A673 (cell line): ENCODE results near the gene CCT3.

Experiments used
- EZH2 ChIP-seq: fragments of 200-600 bp; sonication (generic); IDR thresholded peaks from 2 replicates; pipeline ENCODE4 v1.6.1; 2017; ENCODE audit warnings: borderline replicate concordance, low read depth, mild to moderate bottlenecking, mixed read lengths, antibody characterized with exemption, low read length; ENCODE audit not compliant: poor library complexity, severe bottlenecking
- TF ChIP-seq, protein P1 (sequence below): fragments of 300-800, 200-600 bp; sonication (generic); conservative IDR thresholded peaks from 2 replicates; pipeline ENCODE4 v1.5.1; 2017; ENCODE audit warnings: low read depth, mild to moderate bottlenecking, antibody characterized with exemption, low read length, moderate library complexity, mixed read lengths

DNA sequence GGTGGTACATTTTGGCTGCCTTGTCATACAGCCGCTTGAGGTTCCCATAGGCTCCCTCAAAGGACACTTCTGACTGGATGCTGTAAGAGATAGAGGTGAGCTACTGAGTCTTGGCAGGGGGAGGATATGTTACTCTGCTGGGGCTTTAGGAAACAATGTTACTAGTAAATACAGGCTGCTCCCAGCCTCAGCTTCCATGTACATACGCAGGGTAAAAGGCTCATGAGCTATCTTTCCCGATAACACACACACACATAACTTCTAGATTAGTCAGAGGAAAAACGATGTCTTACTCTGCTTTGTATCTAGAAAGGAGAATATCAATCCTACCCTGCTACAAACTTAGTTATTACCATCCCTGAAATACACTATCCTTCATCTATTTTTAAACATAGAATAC lies 69.8 kb downstream of the CCT3 start:
- TF ChIP-seq, protein P1, sequence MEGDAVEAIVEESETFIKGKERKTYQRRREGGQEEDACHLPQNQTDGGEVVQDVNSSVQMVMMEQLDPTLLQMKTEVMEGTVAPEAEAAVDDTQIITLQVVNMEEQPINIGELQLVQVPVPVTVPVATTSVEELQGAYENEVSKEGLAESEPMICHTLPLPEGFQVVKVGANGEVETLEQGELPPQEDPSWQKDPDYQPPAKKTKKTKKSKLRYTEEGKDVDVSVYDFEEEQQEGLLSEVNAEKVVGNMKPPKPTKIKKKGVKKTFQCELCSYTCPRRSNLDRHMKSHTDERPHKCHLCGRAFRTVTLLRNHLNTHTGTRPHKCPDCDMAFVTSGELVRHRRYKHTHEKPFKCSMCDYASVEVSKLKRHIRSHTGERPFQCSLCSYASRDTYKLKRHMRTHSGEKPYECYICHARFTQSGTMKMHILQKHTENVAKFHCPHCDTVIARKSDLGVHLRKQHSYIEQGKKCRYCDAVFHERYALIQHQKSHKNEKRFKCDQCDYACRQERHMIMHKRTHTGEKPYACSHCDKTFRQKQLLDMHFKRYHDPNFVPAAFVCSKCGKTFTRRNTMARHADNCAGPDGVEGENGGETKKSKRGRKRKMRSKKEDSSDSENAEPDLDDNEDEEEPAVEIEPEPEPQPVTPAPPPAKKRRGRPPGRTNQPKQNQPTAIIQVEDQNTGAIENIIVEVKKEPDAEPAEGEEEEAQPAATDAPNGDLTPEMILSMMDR: no peak
- TF ChIP-seq EZH2: no peak
